ENCODE results near the gene GLYR1. TPM values are rescaled to one million over a fixed set of nuclear protein-coding genes. Genes with fewer than 3 reads are reported as not detected.
A peak's percentile ranks its signal among the peaks of the same experiment; 100 is the strongest.

The GLYR1 gene
- polyA plus RNA-seq, 1 donor from 2014 or later = 78.6 TPM

DNA sequence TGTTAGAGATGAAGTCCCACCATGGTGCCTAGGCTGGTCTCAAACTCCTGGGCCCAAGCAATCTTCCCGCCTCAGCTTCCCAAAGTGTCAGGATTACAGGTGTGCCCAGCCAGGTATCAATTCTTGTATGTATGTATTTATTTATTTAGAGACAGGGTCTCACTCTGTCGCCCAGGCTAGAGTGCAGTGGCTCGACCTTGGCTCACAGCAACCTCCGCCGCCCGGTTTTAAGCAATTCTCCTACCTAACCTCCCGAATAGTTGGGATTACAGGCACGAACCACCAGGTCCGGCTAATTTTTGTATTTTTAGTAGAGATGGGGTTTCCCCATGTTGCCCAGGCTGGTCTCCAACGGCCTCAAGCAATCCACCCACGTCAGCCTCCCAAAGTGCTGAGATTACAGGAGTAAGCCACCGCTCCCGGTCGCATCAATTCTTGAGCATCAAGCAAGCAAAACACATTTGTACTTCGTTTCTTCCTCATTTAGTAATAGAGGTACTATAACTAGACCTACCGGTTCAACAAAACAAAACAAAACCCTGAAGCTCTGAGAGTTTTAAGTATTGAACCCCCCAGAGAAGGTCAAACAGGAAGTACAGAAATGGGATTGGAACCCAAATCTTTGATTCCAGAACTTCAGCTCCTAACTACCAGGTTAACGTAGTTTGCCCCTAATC is 79.1 kb downstream of the GLYR1 start:
- Histone ChIP-seq H3K9ac (ENCODE audit: low read length) (no peak overlapping the region), H3K27ac (ENCODE audit: low read length) (peak overlapping the region; percentile 23), H4K20me1 (ENCODE audit: insufficient read depth) (no peaks in the 10 kb centered on the region), H3K9me2 (ENCODE audit: insufficient read depth, low read length) (no peaks in the 10 kb centered on the region), H3K79me2 (replicated peaks; ENCODE audit: insufficient read depth, low read length) (peaks cover 12% of the 10 kb centered on the region), H3F3A (ENCODE audit: insufficient read depth, low read length, poor library complexity, severe bottlenecking) (no peaks in the 10 kb centered on the region), H3K4me3 (ENCODE audit: low read length) (peak overlapping the region; percentile 69), H3K4me2 (ENCODE audit: low read length) (peak overlapping the region; percentile 12), H2AFZ (ENCODE audit: low read depth, low read length) (peak overlapping the region; percentile 81), H3K27me3 (ENCODE audit: insufficient read depth, low read depth, low read length) (no peaks in the 10 kb centered on the region), H3K36me3 (ENCODE audit: insufficient read depth, low read length) (no peaks in the 10 kb centered on the region), H3K9me3 (ENCODE audit: low read length) (no peaks in the 10 kb centered on the region)
- TF ChIP-seq EZH2 (IDR thresholded peaks at IDR 0.05; ENCODE audit: borderline replicate concordance, insufficient read depth, low read length, poor library complexity, severe bottlenecking) (no peak), TAF1 (IDR thresholded peaks at IDR 0.05; ENCODE audit: low read depth) (no peak), CTCF (IDR thresholded peaks at IDR 0.05; ENCODE audit: poor library complexity, severe bottlenecking) (no peak), SMC3 (conservative IDR thresholded peaks at IDR 0.05; ENCODE audit: poor library complexity) (no peak), RAD21 (conservative IDR thresholded peaks at IDR 0.05) (no peak), REST (IDR thresholded peaks at IDR 0.05; ENCODE audit: borderline replicate concordance) (no peak), MXI1 (conservative IDR thresholded peaks at IDR 0.05; ENCODE audit: poor library complexity, severe bottlenecking) (no peak), POLR2AphosphoS5 (IDR thresholded peaks at IDR 0.05) (no peak), EP300 (conservative IDR thresholded peaks at IDR 0.05; ENCODE audit: poor library complexity, severe bottlenecking) (no peak)

DNA sequence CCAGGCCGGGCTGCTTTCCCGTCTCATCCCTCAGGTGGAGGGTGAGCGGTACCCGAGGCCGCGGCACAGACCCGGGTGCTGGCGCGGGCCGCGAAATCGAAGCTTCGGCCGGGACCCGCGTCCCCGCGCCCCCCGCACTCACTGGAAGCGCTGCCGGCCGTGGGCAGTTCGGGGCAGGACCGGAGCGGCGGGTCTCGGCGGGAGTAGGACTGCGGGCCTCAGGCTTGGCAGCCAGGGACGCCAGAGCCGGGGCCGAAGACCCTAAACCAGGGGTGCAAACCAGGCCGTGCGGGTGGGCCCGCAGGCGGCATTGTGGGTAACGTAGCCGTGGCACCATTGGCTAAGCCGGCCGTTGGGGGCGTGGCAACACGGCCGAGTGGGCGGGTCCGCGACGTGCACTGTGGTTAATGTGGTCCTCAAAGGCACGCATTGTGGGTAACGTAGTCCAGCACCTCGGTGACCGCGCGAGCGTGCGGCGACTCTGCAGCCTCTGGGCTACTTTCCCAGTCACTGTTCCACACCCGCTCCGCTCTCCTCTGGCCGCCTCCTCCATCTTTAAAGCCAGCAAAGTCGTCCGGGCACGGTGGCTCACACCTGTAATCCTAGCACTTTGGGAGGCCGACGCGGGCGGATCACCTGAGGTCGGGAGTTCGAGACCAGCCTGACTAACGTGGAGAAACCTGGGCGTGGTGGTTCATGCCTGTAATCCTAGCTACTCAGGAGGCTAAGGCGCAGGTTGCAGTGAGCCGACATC is 80.0 kb downstream of the GLYR1 start, which contains the start of gene ZNF500:
TSS of gene ZNF500 (minus strand) at position 288 of the 754 bp plus-strand sequence. CDS start 1,184 bp downstream, outside the sequence.
- H3K27me3 ChIP-seq (ENCODE audit: insufficient read depth, low read depth, low read length) = no peaks in the 10 kb centered on the region
- no peaks in the 10 kb centered on the region for H3K36me3 ChIP-seq (ENCODE audit: insufficient read depth, low read length)
- peaks cover 12% of the 10 kb centered on the region for H3K79me2 ChIP-seq (replicated peaks; ENCODE audit: insufficient read depth, low read length)
- peak within 1 kb of the TSS; percentile 99 for H3K4me3 ChIP-seq (ENCODE audit: low read length)
- H4K20me1 ChIP-seq (ENCODE audit: insufficient read depth) = no peaks in the 10 kb centered on the region
- no peaks in the 10 kb centered on the region for H3F3A ChIP-seq (ENCODE audit: insufficient read depth, low read length, poor library complexity, severe bottlenecking)
- H3K9ac ChIP-seq (ENCODE audit: low read length) = peak within 1 kb of the TSS; percentile 91
- no peaks in the 10 kb centered on the region for H3K9me3 ChIP-seq (ENCODE audit: low read length)
- TF ChIP-seq POLR2AphosphoS5 (IDR thresholded peaks at IDR 0.05) (peak; percentile 87), REST (IDR thresholded peaks at IDR 0.05; ENCODE audit: borderline replicate concordance) (peak; percentile 33), TAF1 (IDR thresholded peaks at IDR 0.05; ENCODE audit: low read depth) (no peak), EP300 (conservative IDR thresholded peaks at IDR 0.05; ENCODE audit: poor library complexity, severe bottlenecking) (no peak), CTCF (IDR thresholded peaks at IDR 0.05; ENCODE audit: poor library complexity, severe bottlenecking) (no peak), RAD21 (conservative IDR thresholded peaks at IDR 0.05) (no peak), EZH2 (IDR thresholded peaks at IDR 0.05; ENCODE audit: borderline replicate concordance, insufficient read depth, low read length, poor library complexity, severe bottlenecking) (no peak), MXI1 (conservative IDR thresholded peaks at IDR 0.05; ENCODE audit: poor library complexity, severe bottlenecking) (peak; percentile 82), SMC3 (conservative IDR thresholded peaks at IDR 0.05; ENCODE audit: poor library complexity) (peak; percentile 41)
- peak within 1 kb of the TSS; percentile 58 for H3K27ac ChIP-seq (ENCODE audit: low read length)
- H3K4me2 ChIP-seq (ENCODE audit: low read length) = peak within 1 kb of the TSS; percentile 73
- H3K9me2 ChIP-seq (ENCODE audit: insufficient read depth, low read length) = no peaks in the 10 kb centered on the region
- H2AFZ ChIP-seq (ENCODE audit: low read depth, low read length) = peak within 1 kb of the TSS; percentile 95

Data from neural cell (in vitro differentiated cells).